ENCODE results near the gene ARHGAP6.

ARHGAP6 gene

GRCh38 chrX:11426712-11427452 lies 238.8 kb downstream of the ARHGAP6 start:
- ATAC-seq (ENCODE audit: low read depth) (no peak), DNase-seq (ENCODE audit: low spot score) (no peak)
- Histone ChIP-seq H3K4me3 (ENCODE audit: severe bottlenecking) (no peak overlapping the region), H3K27ac (ENCODE audit: poor library complexity, severe bottlenecking) (no peak overlapping the region), H3K27me3 (ENCODE audit: insufficient read depth, poor library complexity, severe bottlenecking) (no peaks in the 10 kb centered on the region), H3K9me3 (ENCODE audit: severe bottlenecking) (no peaks in the 10 kb centered on the region), H3K4me1 (ENCODE audit: insufficient read depth, poor library complexity, severe bottlenecking) (no peaks in the 10 kb centered on the region), H3K36me3 (ENCODE audit: low read depth) (no peaks in the 10 kb centered on the region)
- no peak for TF ChIP-seq CTCF (IDR thresholded peaks at IDR 0.05; ENCODE audit: poor library complexity, severe bottlenecking)

- TF ChIP-seq CTCF (IDR thresholded peaks at IDR 0.05; ENCODE audit: poor library complexity, severe bottlenecking), result no peak
- ATAC-seq (ENCODE audit: low read depth), result no peak
- DNase-seq (ENCODE audit: low spot score), result no peak
- H3K9me3 ChIP-seq (ENCODE audit: severe bottlenecking), result no peaks in the 10 kb centered on the region
- H3K36me3 ChIP-seq (ENCODE audit: low read depth), result no peaks in the 10 kb centered on the region
- no peak overlapping the region for H3K4me3 ChIP-seq (ENCODE audit: severe bottlenecking)
- H3K27me3 ChIP-seq (ENCODE audit: insufficient read depth, poor library complexity, severe bottlenecking), result no peaks in the 10 kb centered on the region
- H3K27ac ChIP-seq (ENCODE audit: poor library complexity, severe bottlenecking), result no peak overlapping the region
- no peaks in the 10 kb centered on the region for H3K4me1 ChIP-seq (ENCODE audit: insufficient read depth, poor library complexity, severe bottlenecking)
Observed at GRCh38 chrX:11424903-11425674, 240.6 kb downstream of the ARHGAP6 start.

GRCh38 chrX:11423949-11424348 lies 241.8 kb downstream of the ARHGAP6 start:
- no peak for DNase-seq (ENCODE audit: low spot score)
- Histone ChIP-seq H3K9me3 (ENCODE audit: severe bottlenecking) (no peaks in the 10 kb centered on the region), H3K27me3 (ENCODE audit: insufficient read depth, poor library complexity, severe bottlenecking) (no peaks in the 10 kb centered on the region), H3K27ac (ENCODE audit: poor library complexity, severe bottlenecking) (no peak overlapping the region), H3K4me1 (ENCODE audit: insufficient read depth, poor library complexity, severe bottlenecking) (no peaks in the 10 kb centered on the region), H3K36me3 (ENCODE audit: low read depth) (no peaks in the 10 kb centered on the region), H3K4me3 (ENCODE audit: severe bottlenecking) (no peak overlapping the region)
- ATAC-seq (ENCODE audit: low read depth), result no peak
- no peak for TF ChIP-seq CTCF (IDR thresholded peaks at IDR 0.05; ENCODE audit: poor library complexity, severe bottlenecking)

GRCh38 chrX:11423362-11423818 lies 242.3 kb downstream of the ARHGAP6 start:
- Histone ChIP-seq H3K9me3 (ENCODE audit: severe bottlenecking) (no peaks in the 10 kb centered on the region), H3K27ac (ENCODE audit: poor library complexity, severe bottlenecking) (no peak overlapping the region), H3K4me3 (ENCODE audit: severe bottlenecking) (no peak overlapping the region), H3K27me3 (ENCODE audit: insufficient read depth, poor library complexity, severe bottlenecking) (no peaks in the 10 kb centered on the region), H3K4me1 (ENCODE audit: insufficient read depth, poor library complexity, severe bottlenecking) (no peaks in the 10 kb centered on the region), H3K36me3 (ENCODE audit: low read depth) (no peaks in the 10 kb centered on the region)
- ATAC-seq (ENCODE audit: low read depth) (0 out of 3 replicates have a peak, but pooled peaks have one; percentile 31), DNase-seq (ENCODE audit: low spot score) (no peak)
- TF ChIP-seq CTCF (IDR thresholded peaks at IDR 0.05; ENCODE audit: poor library complexity, severe bottlenecking), result no peak

GRCh38 chrX:11422525-11422857 lies 243.2 kb downstream of the ARHGAP6 start:
- no peak for DNase-seq (ENCODE audit: low spot score)
- H3K4me3 ChIP-seq (ENCODE audit: severe bottlenecking), result no peak overlapping the region
- no peaks in the 10 kb centered on the region for H3K36me3 ChIP-seq (ENCODE audit: low read depth)
- H3K9me3 ChIP-seq (ENCODE audit: severe bottlenecking), result no peaks in the 10 kb centered on the region
- no peaks in the 10 kb centered on the region for H3K4me1 ChIP-seq (ENCODE audit: insufficient read depth, poor library complexity, severe bottlenecking)
- ATAC-seq (ENCODE audit: low read depth), result no peak
- no peak overlapping the region for H3K27ac ChIP-seq (ENCODE audit: poor library complexity, severe bottlenecking)
- no peaks in the 10 kb centered on the region for H3K27me3 ChIP-seq (ENCODE audit: insufficient read depth, poor library complexity, severe bottlenecking)
- TF ChIP-seq CTCF (IDR thresholded peaks at IDR 0.05; ENCODE audit: poor library complexity, severe bottlenecking), result no peak
